ENCODE data around the gene TKFC. TPM values are rescaled to one million over a fixed set of nuclear protein-coding genes. Genes with fewer than 3 reads are reported as not detected.

Gene TKFC
- total and polyA plus RNA-seq, 9 of the 15 experiments (the other 6 are each of a cell fraction or from before 2014, with no cell fraction given): 2.0 to 61.7 (median 28.5) TPM

DNA sequence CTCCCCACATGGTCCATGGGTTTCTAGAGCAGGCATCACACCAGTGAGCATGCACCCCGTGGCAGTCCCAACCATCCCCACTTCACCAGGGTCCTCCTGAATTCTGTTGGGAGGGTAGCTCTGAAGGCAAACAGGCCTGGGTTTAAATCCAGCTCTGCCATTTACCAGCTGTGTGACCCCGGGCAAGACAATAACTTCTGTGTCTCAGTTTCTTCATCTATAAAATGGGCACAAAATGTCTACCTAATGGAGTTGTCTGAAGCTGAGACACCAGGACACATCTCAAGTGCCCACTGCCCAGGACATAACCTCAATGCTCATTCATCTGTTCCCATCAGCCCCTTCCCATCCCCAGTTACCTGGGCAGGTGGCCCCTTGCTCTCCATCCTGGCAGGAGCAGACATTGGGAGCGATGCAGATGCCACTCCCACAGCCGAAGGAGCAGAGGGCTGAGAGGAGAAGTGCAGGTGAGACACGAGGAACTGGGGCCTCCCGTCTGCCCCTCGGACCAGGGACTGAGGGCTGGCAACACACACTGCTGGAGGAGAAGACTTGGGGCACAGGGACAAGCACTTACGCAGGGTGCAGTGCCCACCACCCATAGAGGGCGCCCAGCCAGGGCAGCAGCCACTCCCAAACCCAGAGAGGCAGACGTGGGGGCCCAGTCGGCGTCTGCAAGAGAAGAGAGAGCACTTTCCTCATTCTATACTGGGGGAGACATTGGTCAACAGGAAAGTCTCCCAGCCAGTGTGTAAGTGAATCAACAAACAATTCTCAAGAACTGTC, 41.9 kb upstream of the TKFC start:
- no peak for DNase-seq (ENCODE audit: extremely low read depth in 1 of 4, low spot score in 3 of 4)
- Histone ChIP-seq H3K4me2 (ENCODE audit: insufficient read depth, low read length) (no peak overlapping the region), H3K79me2 (ENCODE audit: control insufficient read depth, insufficient read depth, low read length) (no peaks in the 10 kb centered on the region), H3K4me1 (replicated peaks in 1 of 2; ENCODE audit: control insufficient read depth in 2 of 2, insufficient read depth in 2 of 2, low read length in 2 of 2) (peaks cover 24 to 61% of the 10 kb centered on the region in 2 experiments), H2AFZ (ENCODE audit: low read depth, low read length) (no peak overlapping the region; the same call in 1 of the 2 replicates), H3K4me3 (no peak overlapping the region), H3K27me3 (ENCODE audit: control insufficient read depth in 2 of 2, insufficient read depth in 2 of 2, low read length in 2 of 2) (no peaks in the 10 kb centered on the region), H3K9ac (ENCODE audit: insufficient read depth in 1 of 2, low read depth in 2 of 2, low read length in 2 of 2) (peak overlapping the region in 1 of 2 experiments; percentile 38; a peak in 2 of 4 replicates), H3K9me3 (replicated peaks; ENCODE audit: control insufficient read depth, insufficient read depth, low read depth, low read length) (0 out of 2 replicates have a peak, but pooled peaks cover 1% of the 10 kb centered on the region), H4K20me1 (replicated peaks; ENCODE audit: control insufficient read depth, insufficient read depth, low read length) (no peaks in the 10 kb centered on the region), H3K9me1 (ENCODE audit: control insufficient read depth, insufficient read depth, low read length) (no peaks in the 10 kb centered on the region), H3K36me3 (ENCODE audit: control insufficient read depth, insufficient read depth, low read length) (peaks cover 2% of the 10 kb centered on the region; the same call in 1 of the 3 replicates), H3K27ac (ENCODE audit: extremely low read depth, low read depth, low read length) (peak overlapping the region; percentile 26; the same call in 1 of the 3 replicates)
- ATAC-seq: no peak
- intact Hi-C loops (cut with micrococcal nuclease): no loop called here
- no TSS peak for BruUV-seq (replicated peaks)
- ChIA-PET POLR2A (no interaction called here), CTCF (ENCODE audit: low intra/inter-chr PET ratio) (no interaction called here)
- FAIRE-seq: no peak
- in situ Hi-C loops (cut with MboI): no loop called here
- WGBS (ENCODE audit: insufficient coverage, low coverage, missing lambda C conversion rate): 71% methylated on average over 12 of the region's 12 CpGs
- TF ChIP-seq HDAC1 (IDR thresholded peaks at IDR 0.05): 0 out of 4 replicates have a peak, but pooled peaks of 1 of the 2 experiments have one; percentile 10
- peak; percentile 95 for TF ChIP-seq BCOR (IDR thresholded peaks at IDR 0.05)
- TF ChIP-seq NFIX (CRISPR knock-in tag; IDR thresholded peaks at IDR 0.05; ENCODE audit: low read depth): no peak
- TF ChIP-seq IRF2 (CRISPR knock-in tag; IDR thresholded peaks at IDR 0.05): no peak
- TF ChIP-seq MCM3 (IDR thresholded peaks at IDR 0.05): no peak
- no peak for TF ChIP-seq MAFF (IDR thresholded peaks at IDR 0.05; ENCODE audit: low read length)
- TF ChIP-seq KLF1 (tag; IDR thresholded peaks at IDR 0.05): no peak
- no peak for TF ChIP-seq XRCC4 (IDR thresholded peaks at IDR 0.05; ENCODE audit: extremely low read depth, insufficient read depth, insufficient read length)
- TF ChIP-seq HDAC3 (IDR thresholded peaks at IDR 0.05; ENCODE audit: borderline replicate concordance, partially characterized antibody): no peak
- TF ChIP-seq C11orf30 (IDR thresholded peaks at IDR 0.05; ENCODE audit: low read depth): no peak
- TF ChIP-seq HNRNPUL1 (IDR thresholded peaks at IDR 0.05; ENCODE audit: low read length): no peak
- no peak for TF ChIP-seq KAT7 (CRISPR knock-in tag; IDR thresholded peaks at IDR 0.05; ENCODE audit: borderline replicate concordance)
- no peak for TF ChIP-seq NEUROD1 (IDR thresholded peaks at IDR 0.05; ENCODE audit: borderline replicate concordance, low read depth, low read length, partially characterized antibody)
- TF ChIP-seq ATF3 (IDR thresholded peaks at IDR 0.05): no peak
- no peak for TF ChIP-seq ATF3 (CRISPR knock-in tag; conservative IDR thresholded peaks at IDR 0.05)
- TF ChIP-seq CTCF (IDR thresholded peaks at IDR 0.05 in 2 of 3, conservative IDR thresholded peaks at IDR 0.05 in 1 of 3; ENCODE audit: insufficient read depth in 2 of 3, low read depth in 1 of 3, low read length in 3 of 3): 0 out of 6 replicates have a peak, but pooled peaks of 2 of the 3 experiments have one; percentile 6 to 33
- no peak for TF ChIP-seq SP1 (CRISPR knock-in tag; IDR thresholded peaks at IDR 0.05)
- no peak for TF ChIP-seq ZNF695 (CRISPR knock-in tag; IDR thresholded peaks at IDR 0.05)
- no peak for TF ChIP-seq DIDO1 (tag; IDR thresholded peaks at IDR 0.05; ENCODE audit: low read depth)
- TF ChIP-seq HDAC2 (IDR thresholded peaks at IDR 0.05): peak; percentile 69; the same call in 1 of the 2 replicates
- TF ChIP-seq ZNF24 (IDR thresholded peaks at IDR 0.05): no peak
- TF ChIP-seq ZKSCAN1 (IDR thresholded peaks at IDR 0.05; ENCODE audit: low read depth, low read length): no peak

Data from K562 (cell line).